Retinal pigment epithelial cell (primary cell): ENCODE measurements around the gene SYT14.

ENCODE experiments used
- DNase-seq: peaks from one replicate; pipeline ENCODE4 v3.0.0-alpha.2; 2010; ENCODE audit warnings: low read depth
- H3K4me3 ChIP-seq: 2 replicates; pipeline ENCODE4 v1.5.1; 2011; ENCODE audit warnings: mild to moderate bottlenecking, low read length, control low read depth, moderate library complexity
- CTCF ChIP-seq: conservative IDR thresholded peaks from 2 replicates; pipeline ENCODE4 v1.5.1; 2011; ENCODE audit warnings: low read depth, low read length, control low read depth, inconsistent platforms

SYT14 gene

DNA sequence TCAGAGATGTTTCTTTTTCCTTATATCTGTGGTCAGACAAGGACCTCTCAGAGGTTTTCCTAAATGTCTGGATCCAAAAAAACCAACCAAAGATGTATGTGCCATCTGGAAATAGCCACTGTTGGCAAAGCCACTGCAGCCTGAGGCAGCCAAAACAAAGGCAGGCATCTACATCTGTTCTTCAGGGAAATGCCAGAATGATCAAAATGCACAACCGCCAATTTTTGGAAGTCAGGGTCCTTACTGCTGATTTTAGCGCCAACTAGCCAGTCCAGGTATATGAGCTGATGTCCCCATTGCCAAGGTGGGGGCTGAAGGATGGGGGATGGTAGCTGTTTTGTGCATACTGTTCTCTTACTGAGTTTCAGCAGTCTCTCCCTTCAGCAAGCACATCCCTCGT, 45.9 kb downstream of the SYT14 start:
- H3K4me3 ChIP-seq: no peak overlapping the region
- no peak for TF ChIP-seq CTCF
- DNase-seq: no peak

GRCh38 chr1:209985002-209985401, 47.0 kb downstream of the SYT14 start:
- DNase-seq: no peak
- no peak for TF ChIP-seq CTCF
- no peak overlapping the region for H3K4me3 ChIP-seq

GRCh38 chr1:209988706-209989105, 50.7 kb downstream of the SYT14 start:
- peak; percentile 85 for DNase-seq
- H3K4me3 ChIP-seq: no peak overlapping the region
- no peak for TF ChIP-seq CTCF

- H3K4me3 ChIP-seq: no peak overlapping the region
Measured at GRCh38 chr1:209989525-209989924, 51.5 kb downstream of the SYT14 start.

GRCh38 chr1:209993061-209993830, 55.2 kb downstream of the SYT14 start:
- H3K4me3 ChIP-seq: no peak overlapping the region
- no peak for TF ChIP-seq CTCF
- no peak for DNase-seq

More at GRCh38 chr1:209989525-209989924, 51.5 kb downstream of the SYT14 start:
- TF ChIP-seq CTCF: no peak
- no peak for DNase-seq

GRCh38 chr1:209996348-209996747, 58.3 kb downstream of the SYT14 start:
- H3K4me3 ChIP-seq: no peak overlapping the region
- TF ChIP-seq CTCF: no peak
- no peak for DNase-seq

DNA sequence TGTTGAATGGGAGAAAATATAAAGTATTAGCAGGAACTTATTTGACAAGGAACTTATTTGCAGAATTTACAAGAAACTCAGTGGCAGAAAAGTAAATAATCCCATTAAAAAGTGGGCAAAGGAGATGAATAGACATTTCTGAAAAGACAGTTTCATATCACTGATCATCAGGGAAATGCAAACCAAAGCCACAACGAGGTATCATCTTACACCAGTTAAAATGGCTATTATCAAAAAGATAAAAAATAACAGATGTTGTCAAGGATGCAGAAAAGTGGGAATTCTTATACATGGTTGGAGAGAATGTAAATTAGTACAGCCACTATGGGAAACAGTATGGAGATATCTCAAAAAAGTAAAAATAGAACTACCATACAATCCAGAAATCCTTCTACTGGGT, 61.0 kb downstream of the SYT14 start:
- no peak for TF ChIP-seq CTCF
- no peak overlapping the region for H3K4me3 ChIP-seq
- no peak for DNase-seq
